Smooth muscle cell of the umbilical artery (primary cell): ENCODE results near the gene RASGRP1. TPM values are rescaled to one million over a fixed set of nuclear protein-coding genes. Genes with fewer than 3 reads are reported as not detected.

Experiments
- total RNA-seq: library from RNA; depleted of rRNA; stranded (reverse); fragments of >200 nt; gene quantifications from 2 replicates; pipeline ENCODE4 v1.2.3, GENCODE V29; 2014

Gene RASGRP1
- total RNA-seq = 0.59 and 0.88 TPM in 2 replicates

GRCh38 chr15:38564557-38565286, at the start of gene RASGRP1:
RASGRP1 (minus strand) TSS chr15:38564814; CDS start chr15:38564628, 186 bp downstream.

GRCh38 chr15:38453971-38454695, 110.5 kb downstream of the RASGRP1 start, which contains the start of gene FAM98B:
FAM98B (plus strand) TSS chr15:38454127; CDS start chr15:38454162, 35 bp downstream.

Other genes starting within 250 kb of the RASGRP1 start
- gene FAM98B, start 110.7 kb downstream of the RASGRP1 start, total RNA-seq = 11.5 and 11.9 TPM in 2 replicates